ENCODE measurements around the gene CRYBG2. TPM values are rescaled to one million over a fixed set of nuclear protein-coding genes. Genes with fewer than 3 reads are reported as not detected.

CRYBG2 gene
- total RNA-seq, 1 experiment from 2014 or later = 21.1 TPM

DNA sequence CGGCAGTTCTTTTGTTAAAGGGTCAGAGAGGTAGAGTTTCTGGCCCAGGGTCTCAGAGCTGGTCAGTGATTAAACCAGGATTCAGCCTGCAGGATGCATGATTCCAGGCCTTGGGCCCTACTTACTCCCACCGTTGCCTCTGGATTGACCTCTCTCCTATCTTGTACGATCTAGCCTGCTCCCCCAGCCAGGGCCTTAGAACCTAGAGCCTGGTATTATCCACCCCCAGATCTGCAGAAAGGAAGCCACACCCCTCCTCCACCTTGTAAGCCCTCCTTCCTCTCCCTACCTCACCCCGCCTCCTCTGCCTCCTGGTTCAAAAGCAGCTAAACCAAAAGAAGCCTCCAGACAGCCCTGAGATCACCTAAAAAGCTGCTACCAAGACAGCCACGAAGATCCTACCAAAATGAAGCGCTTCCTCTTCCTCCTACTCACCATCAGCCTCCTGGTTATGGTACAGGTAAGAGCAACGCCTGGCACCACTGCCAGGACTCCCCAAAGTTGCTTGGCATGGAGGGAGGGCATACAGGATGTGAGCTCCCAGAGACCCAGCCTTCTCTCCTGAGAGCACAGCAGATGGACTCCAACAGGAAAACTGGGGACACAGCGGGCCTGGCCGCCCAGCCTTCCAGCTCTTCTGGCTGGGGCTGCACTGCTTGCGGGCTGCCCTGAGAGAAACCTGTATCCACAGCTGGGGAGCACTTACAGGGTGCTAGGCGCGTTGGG, 36.2 kb downstream of the CRYBG2 start, which contains the start of gene CD52:
TSS of gene CD52 (plus strand) at position 347 of the 726 bp plus-strand sequence. CDS start at position 407, 60 bp downstream.
- no peak for TF ChIP-seq MAX (CRISPR knock-in tag; IDR thresholded peaks at IDR 0.05)
- no peak for TF ChIP-seq ATF2 (CRISPR knock-in tag; IDR thresholded peaks at IDR 0.05; ENCODE audit: borderline replicate concordance, low read depth)
- TF ChIP-seq, protein P1, sequence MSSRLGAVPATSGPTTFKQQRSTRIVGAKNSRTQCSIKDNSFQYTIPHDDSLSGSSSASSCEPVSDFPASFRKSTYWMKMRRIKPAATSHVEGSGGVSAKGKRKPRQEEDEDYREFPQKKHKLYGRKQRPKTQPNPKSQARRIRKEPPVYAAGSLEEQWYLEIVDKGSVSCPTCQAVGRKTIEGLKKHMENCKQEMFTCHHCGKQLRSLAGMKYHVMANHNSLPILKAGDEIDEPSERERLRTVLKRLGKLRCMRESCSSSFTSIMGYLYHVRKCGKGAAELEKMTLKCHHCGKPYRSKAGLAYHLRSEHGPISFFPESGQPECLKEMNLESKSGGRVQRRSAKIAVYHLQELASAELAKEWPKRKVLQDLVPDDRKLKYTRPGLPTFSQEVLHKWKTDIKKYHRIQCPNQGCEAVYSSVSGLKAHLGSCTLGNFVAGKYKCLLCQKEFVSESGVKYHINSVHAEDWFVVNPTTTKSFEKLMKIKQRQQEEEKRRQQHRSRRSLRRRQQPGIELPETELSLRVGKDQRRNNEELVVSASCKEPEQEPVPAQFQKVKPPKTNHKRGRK (CRISPR knock-in tag; IDR thresholded peaks at IDR 0.05; ENCODE audit: borderline replicate concordance) = no peak
- TF ChIP-seq SMAD3 (CRISPR knock-in tag; IDR thresholded peaks at IDR 0.05; ENCODE audit: borderline replicate concordance) = no peak
- TF ChIP-seq AFF4 (CRISPR knock-in tag; IDR thresholded peaks at IDR 0.05; ENCODE audit: borderline replicate concordance) = no peak
- no peak for TF ChIP-seq RORB (CRISPR knock-in tag; IDR thresholded peaks at IDR 0.05)
- TF ChIP-seq ZNF138 (CRISPR knock-in tag; conservative IDR thresholded peaks at IDR 0.05) = no peak
- TF ChIP-seq, protein P2, sequence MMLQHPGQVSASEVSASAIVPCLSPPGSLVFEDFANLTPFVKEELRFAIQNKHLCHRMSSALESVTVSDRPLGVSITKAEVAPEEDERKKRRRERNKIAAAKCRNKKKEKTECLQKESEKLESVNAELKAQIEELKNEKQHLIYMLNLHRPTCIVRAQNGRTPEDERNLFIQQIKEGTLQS (CRISPR knock-in tag; conservative IDR thresholded peaks at IDR 0.05) = no peak
- TF ChIP-seq ZBTB43 (CRISPR knock-in tag; IDR thresholded peaks at IDR 0.05) = no peak
- no peak for TF ChIP-seq MXD4 (CRISPR knock-in tag; IDR thresholded peaks at IDR 0.05; ENCODE audit: borderline replicate concordance)
- TF ChIP-seq ZNF263 (CRISPR knock-in tag; IDR thresholded peaks at IDR 0.05; ENCODE audit: low read depth) = no peak
- TF ChIP-seq CDX4 (CRISPR knock-in tag; IDR thresholded peaks at IDR 0.05; ENCODE audit: borderline replicate concordance) = no peak
- no peak for TF ChIP-seq ATF1 (CRISPR knock-in tag; IDR thresholded peaks at IDR 0.05)
- no peak for TF ChIP-seq NR1H2 (CRISPR knock-in tag; IDR thresholded peaks at IDR 0.05)
- TF ChIP-seq, protein P3, sequence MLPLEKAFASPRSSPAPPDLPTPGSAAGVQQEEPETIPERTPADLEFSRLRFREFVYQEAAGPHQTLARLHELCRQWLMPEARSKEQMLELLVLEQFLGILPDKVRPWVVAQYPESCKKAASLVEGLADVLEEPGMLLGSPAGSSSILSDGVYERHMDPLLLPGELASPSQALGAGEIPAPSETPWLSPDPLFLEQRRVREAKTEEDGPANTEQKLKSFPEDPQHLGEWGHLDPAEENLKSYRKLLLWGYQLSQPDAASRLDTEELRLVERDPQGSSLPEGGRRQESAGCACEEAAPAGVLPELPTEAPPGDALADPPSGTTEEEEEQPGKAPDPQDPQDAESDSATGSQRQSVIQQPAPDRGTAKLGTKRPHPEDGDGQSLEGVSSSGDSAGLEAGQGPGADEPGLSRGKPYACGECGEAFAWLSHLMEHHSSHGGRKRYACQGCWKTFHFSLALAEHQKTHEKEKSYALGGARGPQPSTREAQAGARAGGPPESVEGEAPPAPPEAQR (CRISPR knock-in tag; IDR thresholded peaks at IDR 0.05) = no peak
- TF ChIP-seq SOX15 (CRISPR knock-in tag; IDR thresholded peaks at IDR 0.05) = no peak
- no peak for TF ChIP-seq JAZF1 (CRISPR knock-in tag; IDR thresholded peaks at IDR 0.05)
- no peak for TF ChIP-seq ZBTB21 (CRISPR knock-in tag; IDR thresholded peaks at IDR 0.05; ENCODE audit: borderline replicate concordance)
- no peak for TF ChIP-seq ZNF416 (CRISPR knock-in tag; IDR thresholded peaks at IDR 0.05)
- no peak for TF ChIP-seq ESRRA (CRISPR knock-in tag; IDR thresholded peaks at IDR 0.05; ENCODE audit: borderline replicate concordance)
- Mint-ChIP-seq H3K27me3 (ENCODE audit: low read depth) (peaks cover 13% of the 10 kb centered on the region; the same call in 1 of the 2 replicates), H3K9me3 (no peaks in the 10 kb centered on the region), H3K36me3 (peaks cover 6% of the 10 kb centered on the region), H3K4me3 (no peak within 1 kb of the TSS), H3K27ac (peak within 1 kb of the TSS; percentile 78), H3K4me1 (peaks cover 33% of the 10 kb centered on the region)
- CTCF ChIA-PET = interaction anchor here (0.5 to 11.1 kb wide), 12 partner anchors 27 to 127 kb away, joined by 3 to 306 read pairs (median 7); partner anchors contain the start of genes CATSPER4, CEP85, LIN28A and SH3BGRL3
- DNase-seq (ENCODE audit: low spot score) (peak; percentile 45), ATAC-seq (peak; percentile 84)
- POLR2A ChIA-PET = interaction anchor here (0.6 to 1.3 kb wide), 3 partner anchors 36 to 102 kb away, joined by 3 to 5 read pairs (median 4); partner anchors contain the start of gene CEP85

Data from WTC11 (cell line).